ENCODE measurements around the gene ARID3B. TPM values are rescaled to one million over a fixed set of nuclear protein-coding genes. Genes with fewer than 3 reads are reported as not detected.
A peak's percentile ranks its signal among the peaks of the same experiment; 100 is the strongest.
"Not testable (repeated sequence)": the region's sequence is repeated elsewhere in the genome, so short reads cannot be mapped to it uniquely, and the experiment has no call there.

ARID3B gene, protein sequence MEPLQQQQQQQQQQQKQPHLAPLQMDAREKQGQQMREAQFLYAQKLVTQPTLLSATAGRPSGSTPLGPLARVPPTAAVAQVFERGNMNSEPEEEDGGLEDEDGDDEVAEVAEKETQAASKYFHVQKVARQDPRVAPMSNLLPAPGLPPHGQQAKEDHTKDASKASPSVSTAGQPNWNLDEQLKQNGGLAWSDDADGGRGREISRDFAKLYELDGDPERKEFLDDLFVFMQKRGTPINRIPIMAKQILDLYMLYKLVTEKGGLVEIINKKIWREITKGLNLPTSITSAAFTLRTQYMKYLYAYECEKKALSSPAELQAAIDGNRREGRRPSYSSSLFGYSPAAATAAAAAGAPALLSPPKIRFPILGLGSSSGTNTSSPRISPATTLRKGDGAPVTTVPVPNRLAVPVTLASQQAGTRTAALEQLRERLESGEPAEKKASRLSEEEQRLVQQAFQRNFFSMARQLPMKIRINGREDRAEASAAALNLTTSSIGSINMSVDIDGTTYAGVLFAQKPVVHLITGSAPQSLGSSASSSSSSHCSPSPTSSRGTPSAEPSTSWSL
- total RNA-seq: 10 to 100 TPM; 14.2 to 15.9 TPM

DNA sequence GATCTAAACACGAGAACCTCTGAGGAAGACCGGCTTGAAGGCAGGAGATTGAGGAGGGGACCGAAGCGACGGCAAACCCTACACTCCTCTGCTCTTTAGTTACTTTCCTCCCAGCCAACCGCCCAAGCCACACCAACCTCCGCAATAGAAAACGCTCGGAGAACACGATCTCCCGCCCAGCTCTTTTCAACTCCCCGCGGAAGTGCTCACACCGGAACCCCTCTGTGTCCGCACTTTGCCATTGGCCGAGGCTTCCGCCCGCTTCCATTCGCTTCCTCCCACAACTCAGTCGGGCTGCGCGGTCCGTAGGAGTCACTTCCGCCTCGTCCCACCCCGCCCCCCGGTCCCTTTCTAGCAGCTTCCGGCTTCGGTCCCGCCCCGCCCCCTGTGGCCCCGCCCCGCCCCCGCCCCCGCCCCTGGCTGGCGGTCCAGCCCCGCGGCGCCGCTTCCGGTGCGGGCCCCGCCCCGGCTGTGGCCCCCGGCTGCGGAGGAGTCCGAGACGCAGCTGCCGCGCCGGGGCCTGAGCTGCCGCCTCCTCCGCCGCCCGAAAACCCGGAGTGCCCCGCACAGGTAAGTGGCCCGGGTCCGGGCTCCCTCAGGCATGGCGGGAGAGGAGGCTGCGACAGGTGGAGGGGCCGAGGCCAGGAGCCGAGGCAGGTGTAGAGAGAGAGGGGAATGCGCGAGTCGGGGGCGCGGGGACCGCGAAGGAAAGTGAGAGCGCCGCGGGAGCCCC, at the start of gene ARID3B:
ARID3B (plus strand) TSS at position 460 of the 733 bp plus-strand sequence. CDS start 2,717 bp downstream, outside the sequence.
- intact Hi-C loops (cut with micrococcal nuclease): loop anchor here (1.0 to 5.0 kb wide), 13 partner anchors 57 to 911 kb away; partner anchors contain the start of genes C15orf39, CLK3, COX5A and EDC3
- Mint-ChIP-seq H3K27me3 (ENCODE audit: low read depth) (no peaks in the 10 kb centered on the region), H3K4me3 (peak within 1 kb of the TSS; percentile 97), H3K4me1 (ENCODE audit: low read depth) (peaks cover 46% of the 10 kb centered on the region), H3K9me3 (no peaks in the 10 kb centered on the region), H3K36me3 (ENCODE audit: low read depth) (peaks cover 24% of the 10 kb centered on the region), H3K27ac (peak within 1 kb of the TSS; percentile 90)
- CTCF ChIA-PET: interaction anchor here (0.6 to 1.5 kb wide), 4 partner anchors 12 to 165 kb away, joined by 3 to 4 read pairs (median 4); no protein-coding TSS in a partner anchor
- peak; percentile 99 for DNase-seq

DNA sequence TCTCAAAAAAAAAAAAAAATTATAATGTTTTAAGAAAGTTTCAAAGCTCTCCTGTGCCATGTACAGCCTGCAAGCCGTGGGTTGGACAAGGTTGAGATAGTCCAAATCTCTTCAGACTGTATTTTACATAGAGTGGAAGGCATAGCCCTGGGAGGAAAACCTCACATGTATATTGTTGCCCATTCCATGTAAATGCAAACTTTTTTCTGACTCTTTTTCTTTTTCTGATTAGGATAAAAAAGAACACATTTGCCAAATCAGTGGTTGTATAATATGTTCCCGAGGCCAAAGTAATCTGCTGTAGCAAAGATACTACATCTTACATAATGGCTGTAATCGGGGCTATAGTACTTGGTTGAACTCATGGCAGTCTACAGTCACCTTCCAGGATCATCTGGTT, 44.4 kb upstream of the ARID3B start:
- H3K36me3 Mint-ChIP-seq (ENCODE audit: low read depth): peaks cover 2% of the 10 kb centered on the region
- H3K9me3 Mint-ChIP-seq: no peaks in the 10 kb centered on the region
- H3K4me3 Mint-ChIP-seq: no peak overlapping the region
- H3K27ac Mint-ChIP-seq: no peak overlapping the region
- CTCF ChIA-PET: no interaction called here
- H3K4me1 Mint-ChIP-seq (ENCODE audit: low read depth): no peaks in the 10 kb centered on the region
- no peaks in the 10 kb centered on the region for H3K27me3 Mint-ChIP-seq (ENCODE audit: low read depth)
- intact Hi-C loops (cut with micrococcal nuclease): no loop called here
- DNase-seq: no peak

DNA sequence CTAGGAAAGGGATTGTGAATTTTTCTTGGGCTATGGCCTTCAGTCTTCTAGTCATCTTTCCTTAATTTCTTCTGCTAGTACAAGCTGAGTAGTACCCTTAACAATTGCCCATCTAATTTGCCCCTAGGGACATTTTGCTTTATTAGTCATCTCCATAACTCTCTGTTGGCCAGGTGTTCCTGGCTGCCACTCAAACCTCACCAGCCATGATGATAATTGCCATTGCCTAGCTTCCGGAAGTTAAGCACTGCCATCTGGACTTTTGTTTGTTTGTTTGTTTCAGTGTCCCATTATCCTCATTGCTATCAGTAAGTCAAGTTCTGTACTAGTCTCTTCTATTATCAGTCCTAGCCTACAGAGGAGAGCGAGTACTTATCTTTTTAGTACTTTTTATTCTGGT, 43.4 kb upstream of the ARID3B start:
- Mint-ChIP-seq H3K4me3 (no peak overlapping the region), H3K4me1 (ENCODE audit: low read depth) (no peaks in the 10 kb centered on the region), H3K9me3 (no peaks in the 10 kb centered on the region), H3K36me3 (ENCODE audit: low read depth) (peaks cover 1% of the 10 kb centered on the region), H3K27me3 (ENCODE audit: low read depth) (no peaks in the 10 kb centered on the region), H3K27ac (no peak overlapping the region)
- intact Hi-C loops (cut with micrococcal nuclease): no loop called here
- DNase-seq: no peak
- CTCF ChIA-PET: interaction anchor here (0.6 kb wide), 1 partner anchor 85 kb away, joined by 5 read pairs; no protein-coding TSS in a partner anchor

DNA sequence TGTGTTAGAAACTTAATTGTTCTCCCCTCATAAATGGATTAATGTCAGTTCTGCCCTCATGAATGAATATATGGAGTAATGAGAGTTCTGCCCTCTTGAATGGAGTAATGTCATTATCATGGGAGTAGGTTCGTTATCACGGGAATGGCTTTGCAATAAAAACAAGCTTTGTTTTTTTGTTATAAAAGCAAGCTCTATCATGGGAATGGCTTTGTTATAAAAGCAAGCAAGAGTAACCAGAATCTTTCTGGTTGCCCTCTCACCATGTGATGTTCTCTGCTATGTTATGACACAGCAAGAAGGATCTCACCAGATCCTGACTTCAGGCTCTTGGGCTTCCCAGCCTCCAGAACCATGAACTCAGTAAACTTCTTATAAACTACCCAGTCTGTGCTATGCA, 41.7 kb upstream of the ARID3B start:
- Mint-ChIP-seq H3K4me1 (ENCODE audit: low read depth) (no peaks in the 10 kb centered on the region), H3K27ac (no peak overlapping the region), H3K9me3 (no peaks in the 10 kb centered on the region), H3K4me3 (no peak overlapping the region), H3K27me3 (ENCODE audit: low read depth) (no peaks in the 10 kb centered on the region), H3K36me3 (ENCODE audit: low read depth) (peaks cover 6% of the 10 kb centered on the region)
- CTCF ChIA-PET: no interaction called here
- intact Hi-C loops (cut with micrococcal nuclease): no loop called here
- no peak for DNase-seq

DNA sequence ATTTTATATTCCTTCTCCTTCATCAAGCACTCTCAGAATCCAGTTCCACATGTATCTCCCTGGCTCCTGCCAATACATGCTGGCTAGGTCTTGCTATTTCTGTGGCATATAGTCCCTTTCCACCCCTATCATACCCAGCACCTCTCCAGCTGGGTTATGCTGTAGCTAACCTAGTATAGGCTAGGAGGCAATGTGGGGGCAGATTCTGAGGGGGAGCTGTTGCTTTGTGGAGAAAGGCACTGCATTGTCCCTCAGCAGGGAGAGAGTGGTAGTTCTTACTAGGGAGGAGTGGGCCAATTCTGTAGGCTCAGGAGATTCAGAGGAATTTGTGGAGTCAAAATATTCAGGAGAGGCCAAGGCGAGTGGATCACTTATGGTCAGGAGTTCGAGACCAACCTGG, 40.6 kb upstream of the ARID3B start:
- Mint-ChIP-seq H3K27ac (no peak overlapping the region), H3K4me3 (no peak overlapping the region), H3K4me1 (ENCODE audit: low read depth) (no peaks in the 10 kb centered on the region), H3K27me3 (ENCODE audit: low read depth) (no peaks in the 10 kb centered on the region), H3K36me3 (ENCODE audit: low read depth) (peaks cover 6% of the 10 kb centered on the region), H3K9me3 (no peaks in the 10 kb centered on the region)
- CTCF ChIA-PET: interaction anchor here (0.6 kb wide), 1 partner anchor 121 kb away, joined by 3 read pairs; no protein-coding TSS in a partner anchor
- intact Hi-C loops (cut with micrococcal nuclease): no loop called here
- no peak for DNase-seq

DNA sequence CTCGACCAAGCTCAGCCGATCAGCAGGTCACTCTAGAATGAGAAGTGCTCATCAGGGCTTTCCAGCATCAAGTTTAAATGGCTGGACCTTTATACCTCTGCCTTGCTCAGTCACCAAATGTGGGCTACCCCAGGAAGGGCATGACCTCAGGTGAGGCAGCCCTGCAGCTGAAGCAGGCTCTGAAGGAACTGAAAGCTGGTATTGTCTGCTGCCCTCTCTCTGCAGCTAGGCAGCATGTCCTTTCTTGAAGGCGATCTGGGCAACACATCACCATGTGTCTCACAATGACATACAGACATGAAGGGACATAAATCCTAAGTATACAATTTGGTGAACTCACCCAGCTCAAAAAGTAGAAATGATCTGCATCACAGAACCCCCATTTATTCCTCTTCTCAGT, 38.7 kb upstream of the ARID3B start:
- Mint-ChIP-seq H3K9me3 (no peaks in the 10 kb centered on the region), H3K36me3 (ENCODE audit: low read depth) (peaks cover 8% of the 10 kb centered on the region), H3K4me1 (ENCODE audit: low read depth) (no peaks in the 10 kb centered on the region), H3K4me3 (no peak overlapping the region), H3K27ac (no peak overlapping the region), H3K27me3 (ENCODE audit: low read depth) (no peaks in the 10 kb centered on the region)
- intact Hi-C loops (cut with micrococcal nuclease): no loop called here
- no peak for DNase-seq
- CTCF ChIA-PET: no interaction called here

DNA sequence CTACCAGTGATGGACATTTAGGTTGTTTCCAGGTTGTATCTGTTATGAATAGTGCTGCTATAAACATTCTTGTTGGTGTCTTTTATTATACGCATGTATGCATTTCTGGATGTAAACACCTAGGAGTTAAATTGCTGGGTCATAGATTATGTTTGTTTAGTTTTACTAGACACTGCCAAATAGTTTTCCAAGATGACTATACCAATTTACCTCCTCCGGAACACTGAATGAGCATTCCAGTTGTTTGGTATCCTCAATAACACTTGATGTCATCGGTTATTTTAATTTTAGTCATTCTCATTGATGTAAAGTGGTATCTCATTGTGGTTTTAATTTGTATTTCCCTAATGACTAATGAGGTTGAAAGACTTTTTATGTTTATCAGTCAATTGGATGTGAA, 36.6 kb upstream of the ARID3B start:
- Mint-ChIP-seq H3K27ac (no peak overlapping the region), H3K4me3 (no peak overlapping the region), H3K27me3 (ENCODE audit: low read depth) (no peaks in the 10 kb centered on the region), H3K36me3 (ENCODE audit: low read depth) (peaks cover 8% of the 10 kb centered on the region), H3K4me1 (ENCODE audit: low read depth) (no peaks in the 10 kb centered on the region), H3K9me3 (no peaks in the 10 kb centered on the region)
- intact Hi-C loops (cut with micrococcal nuclease): no loop called here
- no peak for DNase-seq
- CTCF ChIA-PET: interaction anchor here (0.7 kb wide), 1 partner anchor 94 kb away, joined by 3 read pairs; no protein-coding TSS in a partner anchor

DNA sequence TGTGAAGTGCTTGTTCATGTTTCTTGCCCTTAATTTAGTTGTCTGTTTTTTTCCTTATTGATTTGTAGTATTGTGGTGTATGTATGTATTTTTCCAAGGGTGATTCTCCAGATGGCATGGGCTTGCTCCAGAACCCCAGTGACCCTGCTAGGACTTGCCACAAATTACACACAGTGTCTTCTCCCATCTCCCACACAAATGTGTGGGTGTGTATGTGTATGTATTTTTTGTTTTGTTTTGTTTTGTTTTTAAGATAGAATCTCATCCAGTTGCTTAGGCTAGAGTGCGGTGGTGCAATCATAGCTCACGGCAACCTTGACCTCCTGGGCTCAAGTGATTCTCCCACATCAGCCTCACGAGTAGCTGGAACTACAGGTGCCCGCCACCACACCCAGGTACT, 36.2 kb upstream of the ARID3B start:
- no peaks in the 10 kb centered on the region for H3K27me3 Mint-ChIP-seq (ENCODE audit: low read depth)
- H3K27ac Mint-ChIP-seq: no peak overlapping the region
- H3K9me3 Mint-ChIP-seq: no peaks in the 10 kb centered on the region
- DNase-seq: no peak
- CTCF ChIA-PET: no interaction called here
- H3K4me3 Mint-ChIP-seq: no peak overlapping the region
- H3K4me1 Mint-ChIP-seq (ENCODE audit: low read depth): no peaks in the 10 kb centered on the region
- intact Hi-C loops (cut with micrococcal nuclease): no loop called here
- H3K36me3 Mint-ChIP-seq (ENCODE audit: low read depth): peaks cover 8% of the 10 kb centered on the region

DNA sequence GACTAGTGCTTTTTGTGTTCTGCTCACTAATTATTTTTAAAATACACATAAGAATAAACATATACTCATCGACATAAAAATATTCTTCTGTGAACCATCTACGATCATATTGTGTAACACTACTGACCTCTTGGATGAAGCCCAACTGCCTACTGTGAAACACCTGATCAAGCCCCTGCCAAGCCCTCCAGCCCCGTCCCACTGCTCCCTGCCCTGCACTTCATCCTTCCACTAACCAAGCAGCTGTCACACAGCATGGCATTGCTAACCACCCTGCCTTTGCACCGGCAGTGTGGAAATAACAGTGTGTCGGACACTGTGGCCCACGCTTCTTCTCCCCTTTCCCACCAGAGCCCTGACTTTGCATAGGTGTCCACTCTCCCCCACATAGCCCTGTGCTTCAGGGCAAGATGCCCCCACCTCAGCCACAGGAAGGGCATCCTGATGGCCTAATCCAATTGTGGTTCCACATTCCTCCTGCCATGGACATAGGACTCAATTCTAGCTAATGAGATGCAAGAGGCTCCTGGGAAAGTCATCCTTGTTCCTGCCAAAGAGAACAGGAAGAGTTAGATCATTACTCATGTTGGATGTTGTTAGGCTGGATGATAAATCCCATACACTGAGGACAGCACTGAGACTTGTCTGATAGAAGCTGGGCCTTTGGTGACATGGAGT, 35.0 kb upstream of the ARID3B start:
- no peaks in the 10 kb centered on the region for H3K27me3 Mint-ChIP-seq (ENCODE audit: low read depth)
- CTCF ChIA-PET: no interaction called here
- H3K36me3 Mint-ChIP-seq (ENCODE audit: low read depth): peaks cover 8% of the 10 kb centered on the region
- no peak overlapping the region for H3K27ac Mint-ChIP-seq
- no peaks in the 10 kb centered on the region for H3K9me3 Mint-ChIP-seq
- DNase-seq: no peak
- intact Hi-C loops (cut with micrococcal nuclease): no loop called here
- no peak overlapping the region for H3K4me3 Mint-ChIP-seq
- no peaks in the 10 kb centered on the region for H3K4me1 Mint-ChIP-seq (ENCODE audit: low read depth)

DNA sequence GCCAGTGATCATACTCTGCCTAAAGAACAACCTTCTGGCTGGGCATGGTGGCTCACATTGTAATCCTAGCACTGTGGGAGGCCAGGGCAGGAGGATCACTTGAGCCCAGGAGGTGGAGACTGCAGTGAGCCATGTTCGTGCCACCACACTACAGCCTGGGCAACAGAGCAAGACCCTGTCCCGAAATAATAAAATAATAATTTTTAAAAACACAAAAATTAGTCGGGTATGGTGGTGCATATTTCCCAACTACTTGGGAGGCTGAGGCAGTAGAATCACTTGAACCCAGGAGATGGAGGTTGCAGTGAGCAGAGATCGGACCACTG, 34.5 kb upstream of the ARID3B start:
- H3K36me3 Mint-ChIP-seq (ENCODE audit: low read depth): peaks cover 8% of the 10 kb centered on the region
- intact Hi-C loops (cut with micrococcal nuclease): no loop called here
- H3K27me3 Mint-ChIP-seq (ENCODE audit: low read depth): no peaks in the 10 kb centered on the region
- no peaks in the 10 kb centered on the region for H3K9me3 Mint-ChIP-seq
- H3K4me1 Mint-ChIP-seq (ENCODE audit: low read depth): no peaks in the 10 kb centered on the region
- no peak overlapping the region for H3K4me3 Mint-ChIP-seq
- no peak for DNase-seq
- CTCF ChIA-PET: no interaction called here
- no peak overlapping the region for H3K27ac Mint-ChIP-seq

DNA sequence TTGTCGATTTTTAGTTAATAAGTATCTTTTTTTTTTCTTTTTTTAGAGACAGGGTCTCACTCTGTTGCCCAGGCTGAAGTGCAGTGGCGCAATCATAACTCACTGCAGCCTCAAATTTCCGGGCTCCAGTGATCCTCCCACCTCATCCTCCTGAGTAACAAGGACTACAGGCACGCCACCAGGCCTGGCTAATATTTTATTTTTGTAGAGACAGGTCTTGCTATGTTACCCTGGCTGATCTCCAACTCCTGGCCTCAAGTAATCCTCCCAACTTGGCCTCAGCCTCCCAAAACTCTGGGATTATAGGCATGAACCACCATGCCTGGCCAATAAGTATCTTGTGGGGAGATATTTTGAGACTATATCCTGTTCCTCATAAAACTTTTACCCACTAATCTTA, 29.4 kb upstream of the ARID3B start:
- Mint-ChIP-seq H3K27ac (no peak overlapping the region), H3K4me1 (ENCODE audit: low read depth) (peaks cover 5% of the 10 kb centered on the region), H3K27me3 (ENCODE audit: low read depth) (no peaks in the 10 kb centered on the region), H3K9me3 (no peaks in the 10 kb centered on the region), H3K4me3 (no peak overlapping the region), H3K36me3 (ENCODE audit: low read depth) (no peaks in the 10 kb centered on the region)
- intact Hi-C loops (cut with micrococcal nuclease): no loop called here
- CTCF ChIA-PET: no interaction called here
- DNase-seq: no peak

DNA sequence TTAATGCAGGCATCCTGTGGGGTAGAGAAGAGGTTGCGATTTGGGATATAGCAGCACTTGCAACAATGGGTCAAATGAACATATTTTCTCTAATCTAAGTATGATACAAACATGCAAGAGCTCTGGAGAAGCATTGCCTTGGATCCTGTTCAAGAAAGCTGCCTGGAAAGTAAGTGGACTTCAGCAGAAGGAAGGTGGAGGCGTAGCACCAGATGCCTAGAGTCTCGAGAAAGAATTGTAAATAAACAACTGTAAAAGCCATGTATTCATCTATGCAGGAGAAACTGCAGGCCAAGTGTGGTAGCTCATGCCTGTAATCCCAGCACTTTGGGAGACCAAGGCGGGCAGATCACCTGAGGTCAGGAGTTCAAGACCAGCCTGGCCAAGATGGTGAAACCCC, 27.0 kb upstream of the ARID3B start:
- H3K27ac Mint-ChIP-seq; DNase-seq; H3K36me3 Mint-ChIP-seq (ENCODE audit: low read depth); H3K4me3 Mint-ChIP-seq; H3K4me1 Mint-ChIP-seq (ENCODE audit: low read depth); H3K27me3 Mint-ChIP-seq (ENCODE audit: low read depth); H3K9me3 Mint-ChIP-seq; intact Hi-C loops (cut with micrococcal nuclease): not testable (repeated sequence)
- CTCF ChIA-PET: interaction anchor here (0.6 kb wide), 1 partner anchor 137 kb away, joined by 3 read pairs; no protein-coding TSS in a partner anchor
